ENCODE results near the gene OMD. TPM values are rescaled to one million over a fixed set of nuclear protein-coding genes. Genes with fewer than 3 reads are reported as not detected.

The OMD gene
- total RNA-seq, 4 donors from 2014 or later = 18.9 to 26.2 (median 21.4) TPM

GRCh38 chr9:92435263-92435662, 11.0 kb upstream of the OMD start:
- Histone ChIP-seq H3K27me3 (no peaks in the 10 kb centered on the region), H3K4me1 (peaks cover 0 to 12% (median 7%) of the 10 kb centered on the region in 4 donors), H3K9me3 (no peaks in the 10 kb centered on the region), H3K27ac (replicated peaks in 1 of 4) (no peak overlapping the region), H3K4me3 (no peak overlapping the region), H3K36me3 (no peaks in the 10 kb centered on the region)
- TF ChIP-seq POLR2AphosphoS5 (IDR thresholded peaks at IDR 0.05) (no peak), POLR2A (IDR thresholded peaks at IDR 0.05; ENCODE audit: low read depth) (no peak), CTCF (IDR thresholded peaks at IDR 0.05) (no peak), EP300 (IDR thresholded peaks at IDR 0.05) (no peak)
- intact Hi-C loops (cut with DNase I) = loop anchor here (5.0 kb wide), 1 partner anchor 202 kb away; no protein-coding TSS in a partner anchor
- whole genome bisulfite sequencing = 85% methylated on average over 1 of the region's 1 CpG
- DNase-seq (ENCODE audit: extremely low spot score) = no peak

GRCh38 chr9:92432972-92433548, 8.8 kb upstream of the OMD start:
- no peaks in the 10 kb centered on the region for H3K9me3 ChIP-seq
- H3K4me1 ChIP-seq = peaks cover 0 to 8% (median 0%) of the 10 kb centered on the region in 4 donors
- no peak overlapping the region for H3K4me3 ChIP-seq
- H3K27ac ChIP-seq (replicated peaks in 1 of 4) = peak overlapping the region in 1 of 4 donors; percentile 8
- WGBS = 80% methylated on average over 5 of the region's 5 CpGs
- no peak for TF ChIP-seq POLR2A (IDR thresholded peaks at IDR 0.05; ENCODE audit: low read depth)
- no peak for TF ChIP-seq EP300 (IDR thresholded peaks at IDR 0.05)
- TF ChIP-seq POLR2AphosphoS5 (IDR thresholded peaks at IDR 0.05) = no peak
- TF ChIP-seq CTCF (IDR thresholded peaks at IDR 0.05) = no peak
- intact Hi-C loops (cut with DNase I) = no loop called here
- DNase-seq (ENCODE audit: extremely low spot score) = no peak
- no peaks in the 10 kb centered on the region for H3K36me3 ChIP-seq
- H3K27me3 ChIP-seq = no peaks in the 10 kb centered on the region

- 74% methylated on average over 5 of the region's 5 CpGs for WGBS
- no peaks in the 10 kb centered on the region for H3K9me3 ChIP-seq
- no peak overlapping the region for H3K27ac ChIP-seq (replicated peaks in 1 of 4)
- H3K36me3 ChIP-seq = no peaks in the 10 kb centered on the region
- intact Hi-C loops (cut with DNase I) = no loop called here
- H3K4me3 ChIP-seq = no peak overlapping the region
- H3K4me1 ChIP-seq = peaks cover 0 to 8% (median 3%) of the 10 kb centered on the region in 4 donors
- DNase-seq (ENCODE audit: extremely low spot score) = no peak
- no peaks in the 10 kb centered on the region for H3K27me3 ChIP-seq
- TF ChIP-seq POLR2AphosphoS5 (IDR thresholded peaks at IDR 0.05) (no peak), POLR2A (IDR thresholded peaks at IDR 0.05; ENCODE audit: low read depth) (no peak), CTCF (IDR thresholded peaks at IDR 0.05) (no peak), EP300 (IDR thresholded peaks at IDR 0.05) (no peak)
These were observed 8.1 kb upstream of the OMD start for GRCh38 chr9:92432350-92432749.

- H3K4me3 ChIP-seq = no peak overlapping the region
- H3K9me3 ChIP-seq = no peaks in the 10 kb centered on the region
- intact Hi-C loops (cut with DNase I) = no loop called here
- WGBS = 97% methylated on average over 2 of the region's 2 CpGs
- TF ChIP-seq EP300 (IDR thresholded peaks at IDR 0.05) = no peak
- no peak for TF ChIP-seq POLR2AphosphoS5 (IDR thresholded peaks at IDR 0.05)
- TF ChIP-seq POLR2A (IDR thresholded peaks at IDR 0.05; ENCODE audit: low read depth) = no peak
- no peak for TF ChIP-seq CTCF (IDR thresholded peaks at IDR 0.05)
- no peak overlapping the region for H3K27ac ChIP-seq (replicated peaks in 1 of 4)
- H3K36me3 ChIP-seq = no peaks in the 10 kb centered on the region
- DNase-seq (ENCODE audit: extremely low spot score) = no peak
- H3K27me3 ChIP-seq = no peaks in the 10 kb centered on the region
- H3K4me1 ChIP-seq = peaks cover 0 to 30% (median 26%) of the 10 kb centered on the region in 4 donors
These were observed 5.6 kb upstream of the OMD start for GRCh38 chr9:92429836-92430235.
